IPS-NIHi7 (cell line): Measurements from ENCODE around the gene TMPRSS6.

Source experiments
- DNase-seq: peaks from one replicate; pipeline ENCODE4 v3.0.0; 2012; ENCODE audit warnings: mixed read lengths; ENCODE audit errors: extremely low spot score

Gene TMPRSS6

GRCh38 chr22:37109242-37109917 lies at the start of gene TMPRSS6:
TMPRSS6 (minus strand) TSS chr22:37109713; CDS start chr22:37103417, 6,296 bp downstream.
- no peak for DNase-seq

GRCh38 chr22:37158963-37159290 lies 49.4 kb upstream of the TMPRSS6 start:
- DNase-seq, result no peak

- DNase-seq, result no peak
Measured at GRCh38 chr22:37157516-37158285, 48.2 kb upstream of the TMPRSS6 start.

- DNase-seq, result no peak
Measured at GRCh38 chr22:37156686-37157435, 47.3 kb upstream of the TMPRSS6 start.

GRCh38 chr22:37155971-37156370 lies 46.5 kb upstream of the TMPRSS6 start:
- no peak for DNase-seq

GRCh38 chr22:37154925-37155712 lies 45.6 kb upstream of the TMPRSS6 start:
- DNase-seq, result no peak

GRCh38 chr22:37153901-37154300 lies 44.4 kb upstream of the TMPRSS6 start:
- no peak for DNase-seq

GRCh38 chr22:37151401-37151800 lies 41.9 kb upstream of the TMPRSS6 start:
- no peak for DNase-seq

- no peak for DNase-seq
Measured at GRCh38 chr22:37150701-37151100, 41.2 kb upstream of the TMPRSS6 start.

- DNase-seq, result no peak
Measured at GRCh38 chr22:37148742-37149665, 39.5 kb upstream of the TMPRSS6 start.

GRCh38 chr22:37148031-37148651 lies 38.6 kb upstream of the TMPRSS6 start:
- DNase-seq, result no peak

- DNase-seq, result no peak
Measured at GRCh38 chr22:37147186-37147990, 37.9 kb upstream of the TMPRSS6 start.

- no peak for DNase-seq
Measured at GRCh38 chr22:37146507-37147180, 37.1 kb upstream of the TMPRSS6 start.

- no peak for DNase-seq
Measured at GRCh38 chr22:37146051-37146385, 36.5 kb upstream of the TMPRSS6 start.

GRCh38 chr22:37145180-37146050 lies 35.9 kb upstream of the TMPRSS6 start:
- no peak for DNase-seq

- DNase-seq, result no peak
Measured at GRCh38 chr22:37144180-37144554, 34.7 kb upstream of the TMPRSS6 start.

- no peak for DNase-seq
Measured at GRCh38 chr22:37141971-37142370, 32.5 kb upstream of the TMPRSS6 start.

GRCh38 chr22:37141476-37141875 lies 32.0 kb upstream of the TMPRSS6 start:
- no peak for DNase-seq
